NB4 (cell line): ENCODE results near the gene NUAK1.

Experiments
- DNase-seq: peaks from one replicate; pipeline ENCODE4 v3.0.0; 2010; ENCODE audit warnings: low read depth
- H3K4me3 ChIP-seq: one replicate; pipeline ENCODE4 v1.5.1; 2011; ENCODE audit warnings: mild to moderate bottlenecking, low read depth, low read length, moderate library complexity
- MYC ChIP-seq: IDR thresholded peaks from 2 replicates; pipeline ENCODE4 v1.6.1; 2011; ENCODE audit warnings: low read depth, low read length
- POLR2A ChIP-seq: IDR thresholded peaks from 2 replicates; pipeline ENCODE4 v1.6.1; 2011; ENCODE audit warnings: mild to moderate bottlenecking; ENCODE audit not compliant: insufficient read length; ENCODE audit errors: extremely low read depth
- TF ChIP-seq, protein P1 (sequence below): IDR thresholded peaks from one replicate; pipeline ENCODE4 v1.5.1; 2012; ENCODE audit warnings: low read depth, low read length
- TF ChIP-seq, protein P2 (sequence below): IDR thresholded peaks from 2 replicates; pipeline ENCODE4 v1.6.1; 2011; ENCODE audit warnings: low read depth, low read length

Gene NUAK1

DNA sequence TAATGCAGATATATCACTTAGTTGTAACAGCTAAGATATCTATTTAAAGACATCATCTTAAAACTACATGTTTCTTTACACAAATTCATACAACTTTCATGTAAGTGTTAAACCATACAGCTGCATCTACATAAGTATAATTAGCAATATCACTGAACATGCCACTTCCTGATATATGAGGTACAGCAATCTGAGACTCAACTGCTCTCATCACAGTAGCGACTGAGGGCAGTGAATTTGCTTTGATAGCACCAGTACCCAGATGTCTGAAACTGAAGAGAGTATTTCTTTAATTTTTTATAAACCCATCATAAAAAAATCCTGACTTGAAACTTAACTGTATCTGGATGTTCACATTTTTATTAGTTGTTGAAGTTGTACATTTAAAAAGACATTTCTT lies 34.7 kb upstream of the NUAK1 start:
- no peak for TF ChIP-seq MYC
- TF ChIP-seq, protein P1, sequence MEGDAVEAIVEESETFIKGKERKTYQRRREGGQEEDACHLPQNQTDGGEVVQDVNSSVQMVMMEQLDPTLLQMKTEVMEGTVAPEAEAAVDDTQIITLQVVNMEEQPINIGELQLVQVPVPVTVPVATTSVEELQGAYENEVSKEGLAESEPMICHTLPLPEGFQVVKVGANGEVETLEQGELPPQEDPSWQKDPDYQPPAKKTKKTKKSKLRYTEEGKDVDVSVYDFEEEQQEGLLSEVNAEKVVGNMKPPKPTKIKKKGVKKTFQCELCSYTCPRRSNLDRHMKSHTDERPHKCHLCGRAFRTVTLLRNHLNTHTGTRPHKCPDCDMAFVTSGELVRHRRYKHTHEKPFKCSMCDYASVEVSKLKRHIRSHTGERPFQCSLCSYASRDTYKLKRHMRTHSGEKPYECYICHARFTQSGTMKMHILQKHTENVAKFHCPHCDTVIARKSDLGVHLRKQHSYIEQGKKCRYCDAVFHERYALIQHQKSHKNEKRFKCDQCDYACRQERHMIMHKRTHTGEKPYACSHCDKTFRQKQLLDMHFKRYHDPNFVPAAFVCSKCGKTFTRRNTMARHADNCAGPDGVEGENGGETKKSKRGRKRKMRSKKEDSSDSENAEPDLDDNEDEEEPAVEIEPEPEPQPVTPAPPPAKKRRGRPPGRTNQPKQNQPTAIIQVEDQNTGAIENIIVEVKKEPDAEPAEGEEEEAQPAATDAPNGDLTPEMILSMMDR, result no peak
- TF ChIP-seq POLR2A, result no peak
- TF ChIP-seq, protein P2, sequence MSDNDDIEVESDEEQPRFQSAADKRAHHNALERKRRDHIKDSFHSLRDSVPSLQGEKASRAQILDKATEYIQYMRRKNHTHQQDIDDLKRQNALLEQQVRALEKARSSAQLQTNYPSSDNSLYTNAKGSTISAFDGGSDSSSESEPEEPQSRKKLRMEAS, result no peak
- no peak for DNase-seq
- H3K4me3 ChIP-seq, result no peak overlapping the region

DNA sequence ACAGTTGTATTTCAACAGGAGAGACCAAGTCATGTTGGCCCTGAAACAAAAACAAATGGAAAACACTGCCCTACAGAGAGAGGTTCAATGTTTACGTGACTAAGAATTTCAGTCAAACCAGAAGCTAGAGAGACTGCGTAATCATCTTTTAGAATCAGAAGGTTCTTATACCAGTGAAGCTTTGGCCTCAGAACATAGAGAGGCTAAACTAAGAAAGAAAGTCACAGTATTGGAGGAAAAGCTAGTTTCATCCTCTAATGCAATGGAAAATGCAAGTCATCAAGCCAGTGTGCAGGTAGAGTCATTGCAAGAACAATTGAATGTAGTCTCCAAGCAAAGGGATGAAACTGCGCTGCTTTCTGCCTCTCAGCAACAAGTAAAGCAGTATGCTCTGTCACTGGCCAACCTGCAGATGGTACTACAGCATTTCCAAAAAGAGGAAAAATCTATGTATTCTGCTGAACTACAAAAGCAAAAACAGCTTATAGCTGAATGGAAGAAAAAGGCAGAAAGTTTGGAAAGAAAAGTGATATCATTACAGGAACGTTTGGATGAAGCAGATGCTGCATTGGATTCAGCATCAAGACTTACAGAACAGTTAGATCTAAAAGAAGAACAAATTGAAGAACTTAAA lies 32.5 kb upstream of the NUAK1 start:
- no peak for DNase-seq
- H3K4me3 ChIP-seq, result no peak overlapping the region
- TF ChIP-seq, protein P2, result no peak
- no peak for TF ChIP-seq POLR2A
- TF ChIP-seq, protein P1, result no peak

DNA sequence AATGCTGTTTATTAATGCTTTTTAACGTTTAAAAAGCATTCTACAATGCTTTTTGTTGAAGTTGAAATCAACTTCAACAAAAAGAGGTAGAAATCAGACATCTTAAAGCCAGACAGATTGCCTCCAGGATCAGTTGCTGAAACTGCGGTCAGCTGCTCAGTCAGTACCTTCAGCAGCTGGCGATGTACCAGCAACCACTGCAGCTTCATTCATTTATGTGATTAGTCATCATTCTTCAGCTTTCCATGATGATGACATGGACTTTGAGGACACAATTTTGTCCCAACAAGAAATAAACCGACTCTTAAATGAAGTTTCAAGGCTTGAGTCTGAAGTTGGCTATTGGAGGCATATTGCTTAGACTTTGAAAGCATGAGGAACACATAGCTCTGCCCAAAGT lies 31.5 kb upstream of the NUAK1 start:
- DNase-seq, result no peak
- H3K4me3 ChIP-seq, result no peak overlapping the region
- TF ChIP-seq, protein P2, result no peak
- TF ChIP-seq POLR2A (no peak), MYC (no peak)
- TF ChIP-seq, protein P1, result no peak

DNA sequence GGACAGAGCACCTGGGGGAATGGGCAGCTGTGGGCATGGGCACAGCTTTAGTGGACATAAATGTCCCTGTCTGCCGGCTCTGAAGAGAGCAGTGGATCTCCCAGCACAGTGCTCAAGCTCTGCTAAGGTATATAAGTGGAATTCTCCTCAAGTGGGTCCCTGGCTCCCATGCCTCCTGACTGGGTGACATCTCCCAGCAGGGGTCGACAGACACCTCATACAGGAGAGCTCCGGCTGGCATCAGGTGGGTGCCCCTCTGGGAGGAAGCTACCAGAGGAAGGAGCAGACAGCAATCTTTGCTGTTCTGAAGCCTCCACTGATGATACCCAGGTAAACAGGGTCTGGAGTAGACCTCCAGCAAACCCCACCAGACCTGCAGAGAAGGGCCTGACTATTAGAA lies 25.0 kb upstream of the NUAK1 start:
- DNase-seq, result no peak
- TF ChIP-seq, protein P2, result no peak
- TF ChIP-seq POLR2A (no peak), MYC (no peak)
- TF ChIP-seq, protein P1, result no peak
- H3K4me3 ChIP-seq, result no peak overlapping the region

DNA sequence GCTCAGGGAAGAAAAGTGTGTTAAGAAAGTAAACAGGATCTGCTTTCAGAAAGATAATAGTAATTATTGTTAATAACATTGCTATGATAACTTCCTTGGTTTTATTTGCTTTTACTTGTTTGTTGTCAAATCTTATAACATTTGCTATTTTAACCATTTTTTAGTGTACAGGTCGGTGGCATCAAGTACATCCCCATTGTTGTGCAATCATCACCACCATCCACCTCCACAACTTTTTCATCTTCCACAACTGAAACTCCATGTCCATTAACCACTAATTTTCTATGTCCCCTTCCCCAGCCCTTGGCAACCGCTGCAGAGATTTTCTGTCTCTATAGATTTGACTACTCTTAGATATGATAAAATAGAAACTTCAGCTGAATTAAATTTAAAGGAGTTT lies 22.7 kb upstream of the NUAK1 start:
- TF ChIP-seq MYC, result no peak
- TF ChIP-seq, protein P2, result no peak
- no peak for TF ChIP-seq POLR2A
- TF ChIP-seq, protein P1, result no peak

DNA sequence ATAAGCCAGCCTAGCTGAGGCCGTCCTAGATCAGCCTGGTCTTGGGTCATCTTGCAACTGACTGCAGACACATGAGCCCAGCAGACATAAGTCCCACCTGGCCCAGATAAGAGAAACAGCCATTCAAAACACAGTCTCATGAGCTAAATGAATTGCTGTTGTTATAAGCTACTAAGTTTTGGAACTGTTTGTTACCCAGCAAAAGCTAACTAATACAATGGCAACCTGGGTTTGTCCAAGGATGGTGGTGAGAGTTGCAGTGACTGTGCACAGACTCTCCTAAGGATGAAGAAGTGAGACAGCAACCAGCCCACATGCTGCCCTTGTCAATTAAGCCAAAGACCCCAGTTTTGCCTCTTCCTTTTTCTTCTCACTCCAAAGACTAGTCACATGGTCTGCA lies 22.2 kb upstream of the NUAK1 start:
- TF ChIP-seq POLR2A (no peak), MYC (no peak)
- no peak for DNase-seq
- no peak overlapping the region for H3K4me3 ChIP-seq

More for the DNA sequence above, 22.7 kb upstream of the NUAK1 start:
- no peak for DNase-seq
- H3K4me3 ChIP-seq, result no peak overlapping the region
